Fibroblast of gingiva (primary cell): ENCODE measurements around the gene PKHD1.

Experiments
- DNase-seq: peaks from one replicate; pipeline ENCODE4 v3.0.0-alpha.2; 2011; ENCODE audit warnings: low read depth

Gene PKHD1

DNA sequence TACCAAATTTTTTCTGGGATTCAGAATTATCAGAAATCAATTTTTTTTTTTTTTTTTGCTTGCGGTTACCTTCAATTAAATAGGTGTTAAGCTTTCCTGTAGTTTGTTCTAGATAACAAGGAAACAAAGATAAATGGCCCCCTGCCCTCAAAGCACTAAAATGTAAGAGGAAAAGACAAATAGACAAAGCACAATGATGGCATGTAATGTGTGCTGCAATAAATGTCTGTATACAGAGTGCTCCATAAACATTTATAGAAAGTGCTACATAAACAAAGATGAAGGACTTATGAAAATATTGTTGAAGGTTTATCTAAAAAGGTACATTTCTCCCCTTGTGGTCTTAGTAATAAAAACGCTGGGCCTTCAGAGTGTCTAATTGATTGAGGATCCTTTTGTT lies 384.6 kb downstream of the PKHD1 start:
- DNase-seq: no peak

- DNase-seq: peak; percentile 72
Measured at GRCh38 chr6:51684603-51685002, 402.8 kb downstream of the PKHD1 start.

DNA sequence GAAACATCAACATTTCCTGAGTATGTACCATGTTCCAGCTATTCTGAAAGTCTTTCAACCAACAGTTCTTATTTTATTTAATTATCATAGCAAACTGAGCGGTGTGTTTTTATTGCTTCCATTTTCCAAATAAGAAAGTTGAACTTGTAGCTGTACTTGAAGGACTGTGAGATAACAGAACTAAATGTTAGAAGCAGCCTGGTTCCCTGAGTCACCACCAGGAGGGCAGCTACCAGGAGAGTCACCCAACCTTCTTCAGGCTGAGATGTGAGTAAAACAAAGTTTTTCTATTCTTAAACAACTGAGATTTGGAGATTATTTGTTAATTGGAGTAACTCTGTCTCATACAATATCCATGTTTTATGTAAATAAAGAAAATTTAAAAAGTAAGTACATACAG lies 403.4 kb downstream of the PKHD1 start:
- DNase-seq: no peak

- DNase-seq: peak; percentile 4
Measured at GRCh38 chr6:51678905-51679620, 408.4 kb downstream of the PKHD1 start.

GRCh38 chr6:51678274-51678673 lies 409.1 kb downstream of the PKHD1 start:
- no peak for DNase-seq

GRCh38 chr6:51675922-51676275 lies 411.5 kb downstream of the PKHD1 start:
- no peak for DNase-seq

DNA sequence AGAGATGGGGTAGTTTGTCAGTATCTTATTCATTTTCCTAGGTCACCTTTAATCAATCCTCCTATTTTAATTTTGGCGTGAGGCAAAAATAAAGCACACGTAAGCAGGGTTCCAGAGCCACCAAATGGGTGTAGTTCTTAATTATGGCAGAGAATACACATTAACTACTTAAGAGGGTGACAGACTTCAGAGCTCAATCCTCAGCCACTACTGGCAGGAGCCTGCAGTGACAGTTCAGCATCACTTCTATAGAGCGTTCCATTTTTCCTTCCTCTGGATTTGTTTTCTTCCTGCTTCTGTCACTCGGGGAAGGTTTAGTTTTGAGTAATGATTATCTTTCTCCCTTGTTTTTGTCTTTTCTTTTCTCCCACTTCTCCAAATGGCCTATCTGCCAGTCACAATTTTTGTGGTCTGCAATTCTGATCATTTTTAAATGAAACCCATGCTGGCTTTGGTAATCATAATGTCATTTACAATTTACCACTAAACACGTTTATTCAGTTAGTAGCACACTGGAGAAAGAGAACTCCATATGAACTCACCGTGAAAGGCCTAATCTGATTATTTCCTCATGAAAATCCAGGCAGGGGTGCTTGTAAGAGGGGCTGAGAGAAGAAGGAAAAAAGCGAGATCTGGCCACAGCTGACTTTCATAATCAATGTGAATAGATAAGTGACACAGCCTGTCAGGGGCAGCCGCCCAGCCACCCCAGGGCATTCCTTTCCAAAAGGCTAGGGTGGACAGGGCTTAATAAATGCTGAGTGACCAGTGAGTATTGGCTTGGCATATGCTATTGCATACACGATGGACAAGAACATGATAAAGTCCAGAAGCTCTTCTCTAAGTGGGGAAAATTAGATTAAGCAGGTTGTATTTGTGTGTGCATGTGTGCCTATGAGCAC lies 412.1 kb downstream of the PKHD1 start:
- DNase-seq: no peak

GRCh38 chr6:51663525-51663924 lies 423.9 kb downstream of the PKHD1 start:
- DNase-seq: no peak

- DNase-seq: no peak
Measured at GRCh38 chr6:51660767-51661166, 426.6 kb downstream of the PKHD1 start.

DNA sequence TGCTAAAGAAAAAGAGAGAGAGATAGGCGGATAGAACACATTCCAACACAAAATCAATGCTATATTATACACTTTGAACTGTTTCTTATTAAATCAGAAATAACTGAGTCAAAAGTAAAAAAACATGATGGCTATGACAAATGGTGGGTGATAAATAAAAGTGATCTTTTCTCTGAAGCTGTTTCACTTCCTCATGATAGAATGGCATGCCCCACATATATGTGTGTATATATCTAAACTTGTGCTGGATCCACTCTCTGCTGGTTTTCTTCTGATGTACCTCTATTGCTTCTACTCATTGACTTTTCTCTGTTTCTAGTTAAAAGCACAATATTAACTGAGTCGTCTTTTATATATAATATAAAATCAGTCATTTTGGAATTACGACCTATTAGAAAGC lies 429.9 kb downstream of the PKHD1 start:
- no peak for DNase-seq

DNA sequence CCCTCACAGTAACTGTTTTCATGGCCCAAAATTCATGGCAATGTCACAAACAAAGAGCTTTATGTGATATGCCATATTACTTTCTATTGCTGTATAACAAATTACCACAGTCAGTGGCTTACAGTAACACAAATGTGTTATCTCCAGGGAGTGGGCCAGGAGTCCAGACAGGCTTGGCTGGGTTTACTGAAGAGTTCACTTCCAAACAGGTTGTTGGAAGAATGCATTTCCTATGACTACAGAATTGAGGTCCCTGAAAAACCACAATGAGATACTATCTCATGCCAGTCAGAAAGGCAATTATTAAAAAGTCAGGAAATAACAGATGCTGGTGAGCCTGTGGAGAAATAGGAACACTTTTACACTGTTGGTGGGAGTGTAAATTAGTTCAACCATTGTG lies 431.9 kb downstream of the PKHD1 start:
- no peak for DNase-seq

- DNase-seq: peak; percentile 28
Measured at GRCh38 chr6:51654647-51655046, 432.8 kb downstream of the PKHD1 start.

- no peak for DNase-seq
Measured at GRCh38 chr6:51651132-51651817, 436.1 kb downstream of the PKHD1 start.

GRCh38 chr6:51648774-51649173 lies 438.6 kb downstream of the PKHD1 start:
- no peak for DNase-seq

DNA sequence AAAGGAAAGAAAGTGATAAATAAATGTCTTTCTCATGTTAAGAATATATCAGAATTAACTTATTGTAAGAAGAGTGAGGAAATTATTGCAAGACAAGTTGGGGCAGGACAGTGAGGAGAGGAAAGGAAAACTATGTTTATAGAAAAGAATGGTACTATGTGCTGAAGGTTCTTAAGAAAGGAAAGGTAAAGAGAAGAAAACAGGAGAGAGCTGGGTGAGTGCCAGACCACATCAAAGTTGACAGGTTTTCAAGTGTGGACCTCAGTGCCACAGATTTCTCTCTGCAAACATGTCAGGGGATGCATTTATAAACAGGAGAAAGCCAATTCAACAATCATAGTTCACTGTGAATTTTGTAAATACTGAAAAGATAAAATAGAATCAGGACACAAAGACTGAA lies 439.2 kb downstream of the PKHD1 start:
- no peak for DNase-seq

DNA sequence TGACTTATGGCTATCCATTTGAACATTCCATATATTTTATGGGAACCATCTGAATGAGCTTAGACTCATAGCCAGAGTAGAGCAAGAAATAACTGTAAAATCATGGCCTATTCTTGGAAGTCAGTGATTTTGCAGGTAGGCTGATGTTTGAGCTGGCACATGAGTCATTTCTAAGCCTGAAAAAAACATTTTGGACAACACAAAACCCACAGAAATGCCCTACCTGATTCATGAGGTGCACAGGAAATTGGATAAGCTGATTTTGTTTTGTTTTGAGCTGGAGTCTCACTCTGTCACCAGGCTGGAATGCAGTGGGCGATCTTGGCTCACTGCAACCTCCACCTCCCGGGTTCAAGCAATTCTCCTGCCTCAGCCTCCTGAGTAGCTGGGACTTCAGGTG lies 443.0 kb downstream of the PKHD1 start:
- DNase-seq: no peak

- no peak for DNase-seq
Measured at GRCh38 chr6:51640021-51640420, 447.4 kb downstream of the PKHD1 start.

- no peak for DNase-seq
Measured at GRCh38 chr6:51633424-51633823, 454.0 kb downstream of the PKHD1 start.

DNA sequence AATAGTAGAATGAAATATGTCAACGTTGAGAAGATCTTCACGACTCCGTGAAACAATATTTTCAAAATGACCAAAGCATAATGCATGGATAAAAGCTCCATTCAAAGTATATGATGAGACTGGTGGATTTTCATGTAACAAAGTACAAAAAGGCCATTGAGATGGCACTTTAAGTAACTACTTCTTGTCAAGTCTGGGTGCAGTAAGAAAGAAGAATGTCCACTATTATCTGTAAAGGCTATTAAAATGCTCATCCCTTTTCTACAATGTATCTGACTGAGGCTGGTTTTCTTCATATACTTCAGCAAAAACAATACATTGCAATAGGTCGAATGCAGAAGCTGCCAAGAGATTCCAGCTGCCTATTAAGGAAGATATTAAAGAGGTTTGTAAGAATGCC lies 457.4 kb downstream of the PKHD1 start:
- no peak for DNase-seq

- peak; percentile 61 for DNase-seq
Measured at GRCh38 chr6:51626391-51626790, 461.0 kb downstream of the PKHD1 start.

GRCh38 chr6:51625566-51625965 lies 461.8 kb downstream of the PKHD1 start:
- no peak for DNase-seq

GRCh38 chr6:51620971-51621370 lies 466.4 kb downstream of the PKHD1 start:
- no peak for DNase-seq
